GM12872 (cell line): Measurements from ENCODE around the gene LCTL.

Experiments used
- TF ChIP-seq, protein P1 (sequence below): IDR thresholded peaks from 3 replicates; pipeline ENCODE4 v1.5.1; 2011; ENCODE audit warnings: low read depth, mild to moderate bottlenecking, low read length, moderate library complexity; ENCODE audit not compliant: insufficient read depth

LCTL gene

DNA sequence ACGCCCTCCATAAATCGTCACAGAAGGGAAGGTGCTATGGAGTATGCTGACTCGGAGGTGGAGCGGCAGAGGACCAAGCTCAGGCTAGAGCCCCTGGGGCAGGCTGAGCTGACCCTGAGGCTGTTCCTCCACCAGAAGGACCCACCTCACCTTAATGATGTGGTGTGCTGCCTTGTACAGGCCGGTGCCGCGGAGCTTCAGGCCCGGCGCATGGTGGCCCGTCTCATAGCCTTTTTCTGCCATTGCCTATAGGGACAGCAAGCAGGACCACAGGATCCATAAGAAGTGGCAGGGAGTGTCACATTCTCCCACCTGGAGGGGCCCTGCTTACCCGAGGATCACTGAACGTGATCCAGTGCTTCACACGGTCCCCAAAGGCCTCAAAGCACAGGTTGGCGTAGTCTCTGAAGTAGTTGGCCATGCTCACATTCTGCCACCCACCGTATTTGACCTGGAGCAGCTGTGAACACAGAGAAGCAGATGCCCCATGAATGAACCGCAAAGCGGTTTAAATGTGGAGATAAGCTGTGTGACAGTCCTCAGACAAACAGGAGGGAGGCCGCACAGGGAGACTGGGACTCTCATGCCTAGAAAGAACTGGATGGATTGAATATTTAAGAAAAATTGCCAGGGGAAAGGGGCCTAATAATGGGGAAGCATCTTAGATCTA lies 4.8 kb downstream of the LCTL start:
- TF ChIP-seq, protein P1, sequence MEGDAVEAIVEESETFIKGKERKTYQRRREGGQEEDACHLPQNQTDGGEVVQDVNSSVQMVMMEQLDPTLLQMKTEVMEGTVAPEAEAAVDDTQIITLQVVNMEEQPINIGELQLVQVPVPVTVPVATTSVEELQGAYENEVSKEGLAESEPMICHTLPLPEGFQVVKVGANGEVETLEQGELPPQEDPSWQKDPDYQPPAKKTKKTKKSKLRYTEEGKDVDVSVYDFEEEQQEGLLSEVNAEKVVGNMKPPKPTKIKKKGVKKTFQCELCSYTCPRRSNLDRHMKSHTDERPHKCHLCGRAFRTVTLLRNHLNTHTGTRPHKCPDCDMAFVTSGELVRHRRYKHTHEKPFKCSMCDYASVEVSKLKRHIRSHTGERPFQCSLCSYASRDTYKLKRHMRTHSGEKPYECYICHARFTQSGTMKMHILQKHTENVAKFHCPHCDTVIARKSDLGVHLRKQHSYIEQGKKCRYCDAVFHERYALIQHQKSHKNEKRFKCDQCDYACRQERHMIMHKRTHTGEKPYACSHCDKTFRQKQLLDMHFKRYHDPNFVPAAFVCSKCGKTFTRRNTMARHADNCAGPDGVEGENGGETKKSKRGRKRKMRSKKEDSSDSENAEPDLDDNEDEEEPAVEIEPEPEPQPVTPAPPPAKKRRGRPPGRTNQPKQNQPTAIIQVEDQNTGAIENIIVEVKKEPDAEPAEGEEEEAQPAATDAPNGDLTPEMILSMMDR, result no peak

DNA sequence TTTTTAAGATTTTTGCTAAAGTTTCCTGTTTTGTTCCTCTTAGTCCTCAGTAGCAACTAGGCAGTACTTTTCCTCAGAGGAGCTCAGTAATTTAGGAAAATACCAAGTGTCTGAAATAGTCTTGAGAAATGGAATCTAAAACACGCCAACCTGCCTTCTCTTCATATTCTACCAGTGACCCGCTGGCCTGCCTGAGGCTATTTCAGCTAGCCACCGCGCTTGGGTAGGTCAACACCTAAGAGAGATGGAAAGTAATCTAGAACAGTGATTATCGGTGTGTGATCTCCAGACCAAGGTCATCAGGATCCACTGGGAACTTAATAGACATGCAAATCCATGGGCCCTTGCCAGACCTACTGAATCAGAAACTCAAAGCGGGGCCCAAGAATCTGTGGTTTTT lies 7.5 kb downstream of the LCTL start:
- TF ChIP-seq, protein P1, result no peak

DNA sequence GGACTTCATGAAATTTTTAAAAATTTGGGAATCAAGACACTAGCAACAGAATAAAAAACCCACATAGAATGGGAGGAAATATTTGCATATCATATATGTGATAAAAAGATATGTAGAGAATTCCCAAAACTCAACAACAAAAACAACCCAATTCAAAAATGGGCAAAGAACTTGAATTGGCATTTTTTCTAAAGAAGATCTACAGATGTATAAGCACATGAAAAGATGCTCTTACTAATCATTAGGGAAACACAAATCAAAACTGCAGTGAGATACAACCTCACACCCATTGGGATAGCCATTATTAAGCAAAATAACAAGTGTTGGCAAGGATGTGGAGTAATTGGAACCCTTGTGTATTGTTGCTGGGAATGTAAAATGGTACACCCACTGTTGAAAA lies 10.1 kb downstream of the LCTL start:
- TF ChIP-seq, protein P1, result no peak

DNA sequence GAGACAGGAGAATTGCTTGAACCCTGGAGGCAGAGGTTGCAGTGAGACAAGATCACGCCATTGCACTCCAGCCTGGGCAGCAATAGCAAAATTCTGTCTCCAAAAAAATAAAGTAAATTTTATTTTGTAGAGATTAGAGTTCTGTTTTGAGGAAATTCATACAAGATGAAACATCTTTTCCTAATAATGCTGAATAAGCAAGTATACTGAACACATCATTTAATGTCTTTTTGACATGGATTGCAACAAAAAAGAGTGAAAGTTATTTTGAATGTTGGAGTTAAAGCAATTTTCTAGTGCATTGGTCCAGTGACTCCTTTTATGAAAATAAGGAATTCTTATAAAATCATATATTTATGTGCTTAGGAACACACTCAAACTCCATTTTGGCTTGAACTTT lies 20.5 kb downstream of the LCTL start:
- TF ChIP-seq, protein P1, result no peak

DNA sequence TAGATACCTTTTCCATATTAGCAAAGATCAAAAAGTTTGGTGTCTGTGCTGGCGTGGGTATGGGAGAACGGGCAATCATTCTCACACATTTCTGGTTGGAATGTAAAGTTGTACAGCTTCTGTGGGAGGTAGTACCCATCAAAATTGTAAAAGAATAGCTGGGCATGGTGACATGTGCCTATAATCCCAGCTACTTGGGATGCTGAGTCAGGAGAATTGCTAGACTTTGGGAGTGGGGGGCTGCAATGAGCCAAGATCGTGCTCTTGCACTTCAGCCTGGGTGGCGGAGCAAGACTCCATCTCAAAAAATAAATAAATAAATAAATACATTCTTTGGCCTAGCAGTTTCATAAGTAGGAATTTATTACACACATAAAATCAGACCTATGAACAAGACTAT lies 22.9 kb downstream of the LCTL start:
- TF ChIP-seq, protein P1, result no peak

DNA sequence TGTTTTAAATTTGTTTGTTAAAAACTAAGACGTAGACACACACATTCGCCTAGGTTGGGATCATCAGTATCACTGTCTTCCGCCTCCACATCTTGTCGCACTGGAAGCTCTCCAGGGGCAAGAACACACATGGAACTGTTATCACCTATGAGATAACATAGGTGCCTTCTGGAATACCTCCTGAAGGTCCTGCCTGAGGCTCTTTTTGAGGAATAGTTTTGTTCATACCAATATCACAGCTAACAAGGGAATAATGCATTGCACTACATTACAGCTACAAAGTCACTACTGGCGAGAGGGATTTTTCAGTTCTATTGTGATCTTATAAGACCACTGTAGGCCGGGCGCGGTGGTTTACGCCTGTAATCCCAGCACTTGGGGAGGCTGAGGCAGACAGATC lies 30.7 kb downstream of the LCTL start:
- TF ChIP-seq, protein P1, result no peak

DNA sequence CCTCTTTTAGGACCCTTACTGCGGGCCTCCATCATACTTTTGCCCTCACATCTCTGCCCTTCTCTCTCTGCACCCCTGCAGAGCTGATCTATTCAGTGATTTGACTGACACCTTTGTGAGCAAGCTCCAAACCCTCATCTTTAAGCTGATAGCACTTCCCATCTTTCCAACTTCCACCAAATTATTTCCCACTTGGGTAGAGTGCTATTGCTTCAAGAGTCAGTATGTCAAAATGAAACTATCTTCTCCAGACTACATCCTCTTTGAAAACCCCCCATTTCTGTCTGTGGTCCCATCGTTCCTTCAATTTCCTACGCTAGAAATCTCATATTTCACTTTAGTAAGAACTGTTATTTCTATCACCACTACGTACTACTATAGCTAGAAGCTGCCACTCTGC lies 41.0 kb downstream of the LCTL start:
- TF ChIP-seq, protein P1, result no peak

DNA sequence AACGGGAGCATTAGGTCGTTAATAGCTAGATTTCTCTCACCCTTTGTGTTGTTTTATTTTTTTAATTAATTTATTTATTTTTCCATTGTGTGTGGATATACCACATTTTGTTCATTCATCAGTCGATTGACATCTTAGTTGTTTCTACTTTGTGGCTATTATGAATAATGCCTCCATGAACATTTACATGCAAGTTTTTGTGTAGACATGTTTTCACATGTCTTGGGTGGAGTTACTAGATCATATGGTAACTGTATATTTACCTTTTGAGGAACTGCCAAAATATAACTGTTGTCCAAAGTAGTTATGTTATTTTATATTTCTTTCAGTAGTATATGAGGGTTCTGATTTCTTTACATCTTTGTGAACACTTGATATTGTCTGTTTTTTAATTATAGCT lies 41.9 kb downstream of the LCTL start:
- TF ChIP-seq, protein P1, result no peak
